ENCODE data around the gene CMTM8.
"Not testable (repeated sequence)": the region's sequence is repeated elsewhere in the genome, so short reads cannot be mapped to it uniquely, and the experiment has no call there.

Gene CMTM8

GRCh38 chr3:32379831-32380500 is 141.5 kb downstream of the CMTM8 start:
- no peak for DNase-seq (ENCODE audit: low spot score)

- no peak for DNase-seq (ENCODE audit: low spot score)
Measured at GRCh38 chr3:32381922-32382321, 143.4 kb downstream of the CMTM8 start.

DNA sequence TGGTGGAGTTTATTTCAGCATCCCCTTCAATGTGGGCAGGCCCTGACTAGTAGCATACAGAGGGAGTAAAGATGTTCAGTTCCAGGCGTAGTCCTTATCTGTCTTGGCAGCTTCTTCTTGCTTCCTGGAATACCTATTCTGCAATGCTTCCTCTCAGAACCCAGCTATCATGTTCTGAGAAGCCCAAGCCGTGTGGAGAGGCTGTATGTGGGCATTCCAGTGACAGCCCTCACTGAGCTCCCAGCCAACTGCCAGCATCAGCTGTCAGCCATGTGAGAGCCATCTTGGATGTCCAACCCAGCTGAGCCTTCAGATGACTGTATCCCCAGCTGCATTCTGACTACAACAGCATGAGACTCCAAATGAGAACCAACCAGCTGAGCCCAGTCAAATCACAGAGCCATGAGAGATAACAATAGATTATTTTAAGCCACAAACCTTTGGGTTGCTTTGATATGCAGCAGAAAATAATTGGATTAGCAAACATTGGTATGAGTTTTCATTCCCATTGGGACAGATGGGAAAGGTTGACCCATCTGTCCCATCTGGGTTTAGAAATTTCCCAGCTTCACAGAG is 144.7 kb downstream of the CMTM8 start:
- DNase-seq (ENCODE audit: low spot score) = no peak

- no peak for DNase-seq (ENCODE audit: low spot score)
Measured at GRCh38 chr3:32384938-32385337, 146.5 kb downstream of the CMTM8 start.

DNA sequence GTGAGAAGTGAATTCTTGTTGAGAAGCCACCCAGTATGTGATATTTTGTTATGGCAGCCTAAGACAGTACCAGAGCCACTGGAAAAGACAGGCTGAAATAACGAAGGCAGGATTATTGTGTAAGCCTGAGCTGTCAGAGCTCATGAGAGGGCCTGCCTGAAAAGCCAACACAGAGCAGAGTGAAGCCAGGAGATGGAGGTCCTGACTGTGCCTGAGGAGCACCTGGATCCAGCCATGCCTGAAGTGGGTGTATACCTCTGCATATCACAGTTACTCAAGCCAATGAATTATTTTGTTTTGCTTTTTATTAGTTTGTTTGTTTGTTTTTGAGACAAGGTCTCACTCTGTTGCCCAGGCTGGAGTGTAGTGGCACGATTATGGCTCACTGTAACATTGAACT is 149.0 kb downstream of the CMTM8 start:
- no peak for DNase-seq (ENCODE audit: low spot score)

DNA sequence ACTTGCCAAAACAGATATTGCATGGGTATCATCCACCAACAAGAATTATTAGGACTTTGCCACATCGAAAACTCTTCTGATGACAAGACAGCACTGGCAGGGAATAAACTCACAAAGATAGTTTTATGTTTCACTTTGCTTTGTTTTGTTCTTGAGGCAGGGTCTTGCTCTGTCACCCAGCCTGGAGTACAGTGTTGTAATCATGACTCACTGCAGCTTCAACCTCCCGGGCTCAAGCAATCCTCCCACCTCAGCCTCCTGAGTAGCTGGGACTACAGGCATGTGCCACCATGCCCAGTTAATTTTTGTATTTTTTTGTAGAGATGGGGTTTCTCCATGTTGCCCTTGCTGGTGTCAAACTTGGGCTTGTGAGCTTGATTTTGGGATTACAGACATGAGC is 151.1 kb downstream of the CMTM8 start:
- not testable (repeated sequence) for DNase-seq (ENCODE audit: low spot score)

DNA sequence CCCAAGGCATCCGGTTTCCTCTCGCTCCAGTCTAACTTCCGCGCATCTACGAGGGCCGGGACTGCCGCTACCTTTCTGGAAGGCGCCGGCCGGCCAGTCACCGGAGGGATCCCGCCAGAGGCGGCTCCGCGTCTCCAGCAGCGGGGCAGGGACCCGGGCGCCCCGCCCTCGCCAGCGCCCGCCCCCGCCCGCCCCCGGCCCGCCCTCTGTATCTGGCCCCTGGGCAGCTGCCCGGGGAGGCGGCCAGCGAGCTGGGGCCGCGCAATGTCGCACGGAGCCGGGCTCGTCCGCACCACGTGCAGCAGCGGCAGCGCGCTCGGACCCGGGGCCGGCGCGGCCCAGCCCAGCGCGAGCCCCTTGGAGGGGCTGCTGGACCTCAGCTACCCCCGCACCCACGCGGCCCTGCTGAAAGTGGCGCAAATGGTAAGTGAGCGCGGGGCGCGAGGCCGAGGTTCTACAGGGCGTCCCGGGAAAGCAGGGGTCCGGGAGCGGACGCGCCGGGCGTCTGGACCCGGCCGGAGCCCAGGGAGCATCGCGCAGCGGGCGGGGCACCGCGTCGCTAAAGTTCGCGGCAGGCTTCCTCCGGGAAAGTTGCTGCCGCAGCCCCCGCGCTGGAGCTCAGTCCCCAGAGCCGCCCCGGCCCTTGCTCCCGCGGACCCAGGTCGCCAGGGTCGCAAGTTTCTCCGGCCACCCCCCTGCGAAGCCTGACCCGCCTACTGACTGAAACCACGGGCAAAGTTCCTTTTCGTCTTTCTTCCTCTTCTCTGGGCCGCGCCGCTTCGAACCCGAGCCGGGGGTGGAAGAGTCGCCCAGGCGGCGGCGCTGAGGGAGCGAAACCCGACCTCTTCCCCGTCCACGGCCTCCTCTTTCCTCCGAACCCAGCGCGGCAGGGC is 153.4 kb downstream of the CMTM8 start, which contains the start of gene CMTM7:
Gene CMTM7 (plus strand): TSS at position 211 of the 893 bp plus-strand sequence. CDS start 54 bp downstream, at position 265.
- DNase-seq (ENCODE audit: low spot score) = peak; percentile 77

DNA sequence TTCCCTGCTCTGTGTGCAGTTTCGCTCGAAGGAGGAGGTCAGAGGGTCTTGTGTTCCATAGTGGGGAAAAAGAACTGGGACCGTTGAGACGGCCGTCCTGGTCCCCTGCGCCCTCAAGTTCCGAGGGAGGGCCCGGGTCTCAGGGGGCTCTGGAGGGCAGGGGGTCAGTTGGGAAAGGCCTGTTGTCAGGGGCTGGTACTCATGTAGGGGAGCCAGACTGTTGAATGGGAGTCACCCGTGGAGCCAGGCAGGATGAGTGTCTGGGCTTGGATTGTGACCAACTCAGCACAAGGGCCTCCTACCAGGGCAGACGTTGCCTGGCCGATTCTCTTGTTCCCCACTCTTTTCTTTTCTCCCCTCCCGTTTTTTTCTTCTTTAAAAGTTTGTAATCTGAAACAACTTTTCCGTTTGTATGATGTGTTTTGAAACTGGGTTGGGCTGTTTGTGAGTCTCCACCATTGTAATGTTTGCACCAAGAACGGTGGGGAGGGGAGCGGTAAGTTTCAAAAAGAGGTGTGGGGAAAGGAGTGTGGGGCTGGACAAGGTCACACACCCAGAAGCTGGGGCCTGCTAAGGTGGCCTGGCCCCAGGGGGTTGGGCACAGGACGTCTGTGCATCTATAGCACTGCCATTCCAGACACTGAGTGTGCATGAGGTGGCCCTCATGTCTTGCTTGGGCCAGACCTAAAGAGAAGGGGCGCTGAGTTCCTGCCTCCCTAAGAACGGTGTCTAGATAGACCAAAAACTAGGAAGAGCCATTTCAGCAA is 154.2 kb downstream of the CMTM8 start:
- no peak for DNase-seq (ENCODE audit: low spot score)

- DNase-seq (ENCODE audit: low spot score) = no peak
Measured at GRCh38 chr3:32395496-32395895, 157.0 kb downstream of the CMTM8 start.

DNA sequence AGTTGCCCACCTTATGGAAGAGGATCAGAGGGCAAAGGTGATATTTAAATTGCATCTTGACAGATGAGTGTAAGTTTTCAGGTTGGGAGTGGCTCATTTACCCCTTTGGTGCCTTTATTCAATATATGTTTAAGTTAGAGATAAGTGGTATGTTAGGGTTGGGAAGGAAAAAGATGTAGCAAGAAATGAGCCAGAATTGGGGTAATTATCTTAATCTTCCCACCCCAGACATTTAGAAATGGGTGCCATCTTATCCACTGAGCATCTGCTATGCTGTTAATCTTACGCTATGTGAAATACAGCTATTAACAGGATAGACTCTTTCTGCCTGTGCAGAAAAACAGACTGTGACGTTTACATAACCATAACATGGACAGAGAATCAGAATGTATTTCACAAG is 159.5 kb downstream of the CMTM8 start:
- no peak for DNase-seq (ENCODE audit: low spot score)

DNA sequence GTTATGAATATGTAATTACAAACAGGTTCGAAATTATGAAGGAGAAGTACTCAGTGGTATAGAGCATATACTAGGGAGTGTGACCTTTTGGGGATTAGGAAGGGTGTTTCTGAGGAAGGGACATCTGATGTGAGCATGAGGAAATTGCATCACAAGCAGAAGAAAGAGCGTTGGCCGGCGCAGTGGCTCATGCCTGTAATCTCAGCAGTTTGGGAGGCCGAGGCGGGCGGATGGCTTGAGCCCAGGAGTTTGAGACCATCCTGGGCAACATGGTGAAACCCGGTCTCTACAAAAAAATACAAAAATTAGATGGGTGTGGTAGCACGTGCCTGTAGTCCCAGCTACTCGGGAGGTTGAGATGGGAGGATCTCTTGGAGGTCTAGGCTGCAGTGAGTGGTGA is 160.1 kb downstream of the CMTM8 start:
- DNase-seq (ENCODE audit: low spot score) = no peak

GRCh38 chr3:32399030-32399620 is 160.6 kb downstream of the CMTM8 start:
- peak; percentile 34 for DNase-seq (ENCODE audit: low spot score)

GRCh38 chr3:32401126-32401525 is 162.6 kb downstream of the CMTM8 start:
- DNase-seq (ENCODE audit: low spot score) = no peak

- DNase-seq (ENCODE audit: low spot score) = peak; percentile 82
Measured at GRCh38 chr3:32401556-32402081, 163.1 kb downstream of the CMTM8 start.

DNA sequence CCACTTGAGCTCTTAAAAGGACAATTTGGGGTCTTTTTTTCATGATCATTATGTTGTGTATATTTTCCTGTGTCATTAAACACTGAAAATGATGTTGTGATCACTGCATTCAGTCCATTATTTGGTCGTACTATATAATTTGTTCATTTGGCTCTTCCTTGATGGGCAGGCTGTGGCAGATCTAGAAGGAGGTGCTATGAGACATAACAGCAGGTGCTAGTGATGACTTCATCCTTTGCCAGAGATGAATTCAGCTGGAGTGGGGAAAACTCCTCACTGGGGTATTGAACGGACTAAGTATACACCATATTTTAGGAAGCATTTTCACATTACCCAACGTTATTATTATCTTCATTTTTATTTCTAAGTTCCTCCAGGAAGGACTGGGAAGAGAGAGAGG is 165.2 kb downstream of the CMTM8 start:
- DNase-seq (ENCODE audit: low spot score) = no peak

DNA sequence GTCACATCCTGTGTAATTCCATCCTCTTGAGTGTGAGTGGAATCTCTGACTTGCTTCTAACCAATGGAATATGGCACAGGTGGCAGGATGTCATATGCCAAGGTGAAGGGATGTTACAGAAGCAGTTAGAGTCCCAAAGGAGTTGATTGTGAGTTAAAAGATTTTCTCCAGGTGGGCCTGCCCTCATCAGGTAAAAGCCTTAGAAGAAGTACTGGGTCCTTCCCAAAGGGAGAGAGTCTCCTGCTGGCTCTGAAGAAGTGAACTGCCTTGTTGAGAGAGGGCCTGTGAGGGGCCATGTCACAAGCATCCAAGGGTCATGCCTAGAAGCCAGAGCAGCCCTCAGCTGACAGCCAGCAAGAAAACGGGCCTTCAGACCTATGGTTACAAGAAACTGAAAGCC is 166.2 kb downstream of the CMTM8 start:
- no peak for DNase-seq (ENCODE audit: low spot score)

GRCh38 chr3:32405155-32405554 is 166.7 kb downstream of the CMTM8 start:
- DNase-seq (ENCODE audit: low spot score) = no peak

GRCh38 chr3:32405711-32406323 is 167.3 kb downstream of the CMTM8 start:
- no peak for DNase-seq (ENCODE audit: low spot score)

GRCh38 chr3:32406486-32407408 is 168.3 kb downstream of the CMTM8 start:
- DNase-seq (ENCODE audit: low spot score) = no peak
